HG03097 (cell line): Measurements from ENCODE around the gene ZNF286A.
"Not testable (repeated sequence)": the region's sequence is repeated elsewhere in the genome, so short reads cannot be mapped to it uniquely, and the experiment has no call there.

Experiments used
- ATAC-seq: cut with Tn5 transposase; IDR thresholded peaks from one replicate; pipeline ENCODE4 v1.9.1; 2021; ENCODE audit not compliant: unreplicated experiment, low FRiP score

Gene ZNF286A

DNA sequence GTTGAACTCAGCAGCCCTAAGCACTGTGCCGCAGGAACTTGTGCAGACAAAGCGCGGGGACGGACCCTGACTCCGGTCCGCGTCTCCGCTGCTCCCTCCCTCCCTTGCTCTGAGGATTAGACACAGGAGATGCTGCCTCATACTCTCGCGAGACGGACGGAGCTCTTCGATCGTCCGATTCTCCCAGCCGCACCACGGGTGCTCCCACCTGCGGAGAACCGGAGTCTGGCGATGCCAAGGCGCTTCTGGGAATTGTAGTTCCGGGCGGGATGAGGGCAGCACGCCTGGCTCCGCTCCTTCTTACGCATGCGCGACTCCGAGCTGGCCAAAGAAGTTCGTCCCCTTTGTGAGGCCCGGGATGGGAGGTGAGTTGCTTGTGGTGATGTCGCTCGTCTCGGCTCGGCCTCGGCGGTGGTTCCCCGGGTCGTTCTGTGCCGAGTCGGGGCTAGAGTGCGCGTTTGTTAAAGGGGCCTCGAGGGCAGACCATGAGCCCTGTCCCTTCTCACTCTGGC lies at the start of gene ZNF286A:
Gene ZNF286A, plus strand, starts transcription at position 340 of the 512 bp plus-strand sequence. CDS start 578 bp downstream, outside the sequence.
- ATAC-seq = peak; percentile 98

GRCh38 chr17:15649861-15650421 lies 49.6 kb upstream of the ZNF286A start:
- ATAC-seq = no peak

DNA sequence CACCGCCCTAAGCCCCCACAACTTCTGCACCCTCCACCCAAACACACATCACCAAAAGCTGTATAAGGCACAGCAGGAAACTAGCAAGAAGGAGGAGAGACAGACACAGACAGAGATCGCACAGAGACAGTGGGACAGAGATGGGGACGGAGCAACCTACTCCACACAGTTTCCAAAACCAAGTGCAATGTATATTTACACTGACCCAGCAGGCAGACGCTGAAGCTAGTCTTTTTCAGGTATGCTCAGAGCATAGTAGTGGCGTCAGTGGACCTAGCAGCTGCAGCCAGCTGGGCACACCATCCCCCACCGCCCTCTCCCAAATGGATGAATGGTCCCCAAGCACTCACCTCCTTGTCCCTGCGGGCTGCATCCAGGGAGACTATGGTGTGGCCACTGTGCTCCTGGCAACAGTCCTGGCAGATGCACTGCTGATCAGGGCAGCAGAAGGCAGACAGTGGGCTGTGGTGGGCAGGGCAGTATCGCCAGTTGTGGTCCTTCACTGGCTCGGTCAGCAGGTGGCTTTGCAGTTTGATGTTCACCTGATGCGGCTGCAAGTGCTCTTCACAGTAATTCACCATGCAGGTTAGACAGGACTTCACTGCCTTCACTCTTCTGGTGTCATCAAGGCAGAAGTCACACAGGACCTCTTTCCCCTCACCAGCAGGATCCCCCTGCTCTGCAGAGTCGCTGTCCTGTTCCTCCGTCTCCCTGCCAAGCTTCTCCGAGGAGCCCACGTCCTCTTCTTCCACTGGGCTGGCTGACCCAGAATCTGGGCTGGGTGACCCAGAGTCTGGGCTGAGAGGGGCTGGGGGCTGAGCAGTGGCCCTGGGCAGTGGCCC lies 48.6 kb upstream of the ZNF286A start:
- ATAC-seq = no peak

DNA sequence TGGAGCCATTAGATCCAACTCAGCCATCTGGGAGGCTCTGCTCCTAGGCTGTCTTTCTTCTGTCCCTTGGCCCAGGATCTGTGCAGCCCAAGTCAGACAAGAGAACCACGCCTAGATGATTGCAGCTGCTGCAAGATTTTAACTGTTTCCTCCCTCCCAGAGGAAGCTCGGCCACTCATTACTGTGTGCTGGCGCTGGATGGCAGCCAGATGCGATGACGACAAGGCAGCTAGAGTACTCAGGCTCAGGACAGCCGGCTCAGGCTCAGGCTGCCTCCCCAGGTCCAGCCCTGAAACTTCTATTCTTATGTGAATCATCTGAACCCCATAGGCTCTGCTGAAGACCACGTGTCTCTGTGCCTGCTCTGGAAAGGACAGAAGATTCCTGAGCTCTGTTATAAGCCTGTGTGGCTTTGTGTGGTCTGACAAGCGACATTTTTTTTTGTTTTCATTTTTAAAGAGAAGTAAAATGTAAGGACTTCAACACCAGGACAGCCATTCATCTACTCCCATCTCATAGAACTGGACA lies 47.9 kb upstream of the ZNF286A start:
- ATAC-seq = peak; percentile 74

GRCh38 chr17:15652960-15653359 lies 46.6 kb upstream of the ZNF286A start:
- no peak for ATAC-seq

DNA sequence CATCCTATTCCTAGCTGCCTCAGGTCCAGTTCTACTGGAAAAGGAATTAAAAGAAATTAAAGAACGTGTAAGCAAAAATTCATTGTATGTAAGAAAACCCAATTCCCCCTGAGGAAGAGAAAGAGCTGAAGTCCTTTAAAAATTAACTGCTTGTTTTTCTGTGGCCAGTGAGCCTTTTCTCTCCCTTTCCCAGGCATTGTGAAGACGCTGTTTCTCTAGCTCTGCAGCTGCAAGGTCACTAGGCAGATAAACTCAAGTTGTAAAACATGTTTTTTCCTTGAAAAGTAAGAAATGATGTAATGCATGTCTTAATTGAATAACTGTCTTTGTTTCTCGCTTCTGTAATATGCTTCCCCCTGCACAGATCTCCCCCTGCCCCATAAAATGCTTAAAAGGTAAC lies 45.2 kb upstream of the ZNF286A start:
- ATAC-seq = not testable (repeated sequence)

GRCh38 chr17:15654886-15655561 lies 44.5 kb upstream of the ZNF286A start:
- ATAC-seq = no peak

- no peak for ATAC-seq
These were observed 41.7 kb upstream of the ZNF286A start for GRCh38 chr17:15657868-15658267.

GRCh38 chr17:15658296-15658695 lies 41.3 kb upstream of the ZNF286A start:
- no peak for ATAC-seq

DNA sequence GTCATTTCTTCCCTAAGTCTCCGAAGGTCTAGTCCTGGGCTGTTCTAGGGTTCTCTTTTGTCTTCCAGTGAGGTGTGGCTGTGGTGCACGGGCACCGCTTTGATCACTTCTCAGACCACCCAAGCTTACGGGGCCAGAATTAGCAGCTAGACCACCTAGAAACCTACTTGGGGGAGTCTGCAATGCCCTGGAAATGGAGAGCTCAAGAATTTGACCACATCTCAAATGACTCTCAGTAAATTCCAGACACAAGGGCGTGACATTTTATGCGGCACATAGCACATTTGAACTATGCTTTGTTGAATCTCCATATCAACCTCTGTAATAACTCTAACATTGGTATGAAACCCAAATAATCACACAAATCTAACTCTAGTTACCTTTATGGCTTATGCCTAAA lies 40.3 kb upstream of the ZNF286A start:
- ATAC-seq = no peak

DNA sequence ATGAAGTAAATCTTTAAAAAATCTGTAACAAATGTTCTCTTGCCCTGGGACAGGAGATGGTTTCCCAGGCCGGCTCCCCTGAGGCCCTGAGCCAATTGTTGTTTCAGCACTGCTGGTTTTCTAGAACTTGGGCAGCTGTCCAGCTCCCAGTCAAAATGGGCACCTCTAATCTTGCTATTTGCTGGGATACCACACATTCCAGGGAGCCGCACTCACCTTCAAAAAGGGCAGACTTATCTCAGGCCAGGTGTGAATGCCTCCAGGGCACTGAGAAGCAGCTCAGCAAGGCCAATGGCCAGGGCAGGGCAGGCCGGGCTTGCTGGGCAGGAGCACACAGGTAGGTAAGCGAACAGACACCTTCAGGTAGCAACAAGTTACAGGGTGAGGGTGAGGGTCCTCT lies 39.9 kb upstream of the ZNF286A start:
- ATAC-seq = no peak

DNA sequence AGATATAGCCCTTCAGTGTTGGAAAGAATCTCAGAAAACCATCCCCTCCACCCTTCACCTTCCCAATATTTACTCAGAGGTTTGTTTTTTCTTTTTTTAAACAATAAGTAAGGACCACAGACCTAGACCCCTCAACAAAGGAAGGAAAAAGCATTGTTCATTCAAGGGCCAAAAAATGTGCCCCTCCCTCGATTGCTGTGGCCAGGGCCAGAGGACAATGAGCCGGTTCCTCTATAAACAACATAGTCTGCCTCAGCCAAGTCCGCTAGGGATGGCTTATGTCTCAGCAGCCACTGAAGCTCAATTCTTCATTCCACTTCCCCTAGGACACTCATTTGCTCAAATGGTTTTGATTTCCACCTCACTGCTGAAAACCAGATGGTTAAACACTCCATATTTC lies 39.5 kb upstream of the ZNF286A start:
- ATAC-seq = no peak

GRCh38 chr17:15662681-15663080 lies 36.9 kb upstream of the ZNF286A start:
- ATAC-seq = no peak

DNA sequence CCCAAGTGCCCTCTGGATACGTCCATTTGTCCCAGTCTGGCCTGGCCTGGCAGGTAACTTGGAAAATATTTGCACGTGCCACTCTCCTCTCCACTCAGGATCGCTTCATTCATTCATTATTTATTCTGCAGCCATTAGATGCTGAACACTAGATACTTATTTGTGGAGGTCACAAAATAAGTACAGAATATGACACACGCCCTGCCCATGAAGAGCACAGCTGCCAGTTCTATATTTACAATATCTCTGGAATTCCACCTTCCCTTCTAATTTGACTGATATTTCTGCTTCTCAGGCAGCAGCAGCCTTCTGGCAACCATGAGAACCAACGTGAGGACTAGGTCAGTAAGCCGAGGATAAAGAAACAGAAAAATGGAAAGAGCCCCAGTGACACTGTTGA lies 36.4 kb upstream of the ZNF286A start:
- ATAC-seq = no peak

DNA sequence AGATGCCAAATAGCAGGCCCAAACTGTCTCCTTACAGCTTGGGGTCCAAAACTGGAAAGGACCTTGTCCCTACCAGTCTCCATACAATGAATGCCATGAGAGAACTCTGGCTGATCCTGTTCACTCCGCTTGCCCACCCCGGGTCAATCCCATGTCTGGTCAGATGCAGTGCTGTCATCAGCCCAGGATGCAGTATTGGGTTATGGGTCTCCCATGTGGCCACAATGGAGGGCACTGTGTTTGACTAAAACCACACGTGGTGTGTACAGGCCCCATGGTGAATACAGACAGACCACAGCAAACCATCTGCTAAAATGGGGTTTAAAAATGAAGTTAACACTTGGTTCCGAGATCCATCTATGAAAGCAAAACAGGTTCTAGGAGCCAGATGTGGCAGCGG lies 35.9 kb upstream of the ZNF286A start:
- no peak for ATAC-seq

DNA sequence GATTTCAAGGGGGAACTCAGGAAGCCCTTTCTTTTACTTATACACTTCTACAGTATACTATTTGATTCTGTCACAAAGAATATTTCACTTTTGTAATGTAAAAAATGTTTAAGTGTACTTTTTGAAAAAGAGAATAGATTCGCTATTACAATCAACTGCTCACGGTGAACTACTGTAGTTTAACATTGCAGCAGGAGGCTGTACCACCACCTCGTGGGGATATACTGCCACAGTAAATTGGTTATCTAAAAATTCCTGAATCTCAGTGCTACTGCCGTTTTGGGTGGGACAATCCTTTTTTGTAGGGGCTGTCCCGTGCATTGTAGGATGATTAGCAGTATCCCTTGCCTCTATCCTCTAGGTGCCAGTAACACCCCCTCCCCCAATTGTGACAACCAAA lies 30.0 kb upstream of the ZNF286A start:
- ATAC-seq = not testable (repeated sequence)

DNA sequence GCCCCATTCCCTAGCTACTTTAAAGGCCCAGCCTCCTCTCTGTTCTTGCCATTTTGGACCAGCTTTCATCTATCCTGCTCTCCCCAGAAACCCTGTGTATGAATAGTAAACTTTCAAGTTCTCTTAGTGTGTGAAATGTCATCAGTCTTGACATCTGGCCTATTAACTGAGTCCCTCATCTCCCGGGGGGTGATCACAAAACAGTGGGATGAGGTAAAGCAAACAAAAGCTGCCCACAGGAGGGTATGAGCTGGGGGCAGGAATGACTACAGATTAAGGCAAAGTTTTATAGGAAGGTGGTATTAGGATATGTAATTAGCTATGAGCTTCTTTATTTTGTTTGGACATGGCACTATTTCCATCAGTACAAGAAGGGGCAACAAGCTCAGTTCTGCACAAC lies 24.9 kb upstream of the ZNF286A start:
- not testable (repeated sequence) for ATAC-seq

- ATAC-seq = not testable (repeated sequence)
These were observed 23.6 kb upstream of the ZNF286A start for GRCh38 chr17:15675991-15676390.

DNA sequence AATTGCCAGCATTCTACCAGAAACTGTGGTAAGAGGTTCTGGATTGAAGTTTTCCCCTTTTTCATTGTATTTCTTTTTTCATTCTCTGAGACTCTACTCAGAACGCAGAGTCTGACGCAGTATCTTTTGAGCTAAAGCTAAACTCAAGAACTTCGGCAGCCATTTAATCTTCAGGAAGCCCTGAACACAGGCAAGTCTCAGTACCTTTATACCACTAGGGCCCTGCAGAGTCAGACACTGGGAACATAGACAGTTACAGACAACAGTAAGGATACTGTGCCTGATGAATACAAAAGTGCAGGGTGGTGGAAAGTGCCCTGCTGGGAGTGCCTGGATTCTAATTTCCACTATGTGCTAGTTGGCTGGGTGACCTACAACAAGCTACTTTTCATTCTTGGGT lies 16.4 kb upstream of the ZNF286A start:
- not testable (repeated sequence) for ATAC-seq

- peak; percentile 88 for ATAC-seq
These were observed 15.6 kb upstream of the ZNF286A start, which contains the start of gene TRIM16 for GRCh38 chr17:15683824-15684478. Gene TRIM16, minus strand, starts transcription at chr17:15684311. Its CDS starts 32,702 bp downstream, at chr17:15651609.
